Activated CD8-positive, alpha-beta memory T cell treated with anti-CD3 and anti-CD28 coated beads, Interleukin-2, amount 10 ng/mL, durations not matched to agents 7 days and 5 days (primary cell): ENCODE results near the gene BDNF. TPM values are rescaled to one million over a fixed set of nuclear protein-coding genes. Genes with fewer than 3 reads are reported as not detected.

ENCODE experiments used
- ATAC-seq: fragments of 150-1000 bp; cut with Tn5 transposase; one replicate; pipeline ENCODE4 v1.10.0; 2021; ENCODE audit warnings: moderate library complexity
- CTCF ChIA-PET: fragments of 350-600 bp; sonication (Branson Sonifier 250); formaldehyde crosslinking; loops from one replicate; lab custom pipeline; 2021; ENCODE audit warnings: antibody characterized with exemption; lab: Charles Lee
- DNase-seq: peaks from one replicate; pipeline ENCODE4 v3.0.0-alpha.2; 2020
- H3K27ac Mint-ChIP-seq: one replicate; pipeline ENCODE4 v1.8.0; 2021; ENCODE audit warnings: mild to moderate bottlenecking, mixed read lengths
- H3K27me3 Mint-ChIP-seq: one replicate; pipeline ENCODE4 v1.8.0; 2021; ENCODE audit warnings: mixed read lengths
- H3K36me3 Mint-ChIP-seq: one replicate; pipeline ENCODE4 v1.8.0; 2021; ENCODE audit warnings: mild to moderate bottlenecking, mixed read lengths
- H3K4me1 Mint-ChIP-seq: one replicate; pipeline ENCODE4 v1.8.0; 2021; ENCODE audit warnings: mixed read lengths
- H3K4me3 Mint-ChIP-seq: one replicate; pipeline ENCODE4 v1.8.0; 2021; ENCODE audit warnings: mild to moderate bottlenecking, moderate library complexity, mixed read lengths
- H3K9me3 Mint-ChIP-seq: one replicate; pipeline ENCODE4 v1.8.0; 2022; ENCODE audit warnings: low read depth, mixed read lengths
- total RNA-seq, 2 experiments: library from RNA; stranded (reverse); gene quantifications; one replicate each; pipeline ENCODE4 v1.2.3, GENCODE V29; 2021

Gene BDNF
- total RNA-seq, 2 experiments from 2014 or later: not detected

GRCh38 chr11:27610946-27611345, 89.3 kb downstream of the BDNF start:
- CTCF ChIA-PET: no interaction called here
- Mint-ChIP-seq H3K27me3 (no peaks in the 10 kb centered on the region), H3K4me1 (no peaks in the 10 kb centered on the region), H3K4me3 (no peak overlapping the region), H3K36me3 (no peaks in the 10 kb centered on the region), H3K9me3 (no peaks in the 10 kb centered on the region), H3K27ac (no peak overlapping the region)
- DNase-seq (no peak), ATAC-seq (no peak)

GRCh38 chr11:27610280-27610679, 90.0 kb downstream of the BDNF start:
- CTCF ChIA-PET: no interaction called here
- H3K27ac Mint-ChIP-seq: no peak overlapping the region

GRCh38 chr11:27608951-27609350, 91.3 kb downstream of the BDNF start:
- CTCF ChIA-PET: no interaction called here
- no peaks in the 10 kb centered on the region for H3K36me3 Mint-ChIP-seq

More at GRCh38 chr11:27610280-27610679, 90.0 kb downstream of the BDNF start:
- no peak for ATAC-seq
- Mint-ChIP-seq H3K9me3 (no peaks in the 10 kb centered on the region), H3K27me3 (no peaks in the 10 kb centered on the region), H3K4me3 (no peak overlapping the region), H3K36me3 (no peaks in the 10 kb centered on the region), H3K4me1 (no peaks in the 10 kb centered on the region)
- no peak for DNase-seq

GRCh38 chr11:27605422-27605821, 94.8 kb downstream of the BDNF start:
- H3K36me3 Mint-ChIP-seq: no peaks in the 10 kb centered on the region
- no peaks in the 10 kb centered on the region for H3K27me3 Mint-ChIP-seq
- DNase-seq: no peak
- H3K9me3 Mint-ChIP-seq: no peaks in the 10 kb centered on the region
- H3K4me3 Mint-ChIP-seq: no peak overlapping the region
- CTCF ChIA-PET: no interaction called here
- ATAC-seq: no peak
- H3K4me1 Mint-ChIP-seq: no peaks in the 10 kb centered on the region
- H3K27ac Mint-ChIP-seq: no peak overlapping the region

More at GRCh38 chr11:27608951-27609350, 91.3 kb downstream of the BDNF start:
- no peak overlapping the region for H3K27ac Mint-ChIP-seq
- no peaks in the 10 kb centered on the region for H3K27me3 Mint-ChIP-seq
- H3K9me3 Mint-ChIP-seq: no peaks in the 10 kb centered on the region
- H3K4me3 Mint-ChIP-seq: no peak overlapping the region
- DNase-seq (no peak), ATAC-seq (no peak)
- no peaks in the 10 kb centered on the region for H3K4me1 Mint-ChIP-seq

Other genes with a start within 250 kb of the BDNF start
- under 1 TPM; 0.29 to 0.42 TPM for gene LGR4, start 227.7 kb downstream of the BDNF start, total RNA-seq
- gene LIN7C, start 193.7 kb downstream of the BDNF start, total RNA-seq: 10 to 100 TPM; 18.2 to 23.1 TPM